ENCODE data around the gene RNASEH2C. TPM values are rescaled to one million over a fixed set of nuclear protein-coding genes. Genes with fewer than 3 reads are reported as not detected.

The RNASEH2C gene
- total and polyA plus RNA-seq, 10 of the 15 experiments (the other 5 are each of a cell fraction or from before 2014, with no cell fraction given): 5.0 to 160 (median 47.1) TPM

DNA sequence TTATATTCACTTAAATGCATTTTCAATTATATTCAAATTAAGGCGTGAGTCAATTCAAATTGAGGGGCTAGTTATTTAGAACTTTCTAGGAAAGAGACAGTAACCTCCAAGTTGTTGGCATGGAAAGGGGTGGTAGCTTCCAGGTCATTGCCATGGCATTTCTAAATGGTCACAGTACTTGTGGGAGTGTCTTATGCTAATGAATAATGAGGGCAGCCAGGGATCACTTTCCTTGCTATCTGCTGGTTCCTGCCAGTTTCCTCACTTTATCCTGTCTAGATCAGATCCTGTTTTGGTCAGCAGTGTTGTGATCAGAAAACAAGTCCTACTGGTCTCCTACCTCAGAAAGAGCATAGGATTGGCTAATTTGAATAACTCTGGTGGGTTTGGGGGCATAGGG lies 21.8 kb upstream of the RNASEH2C start:
- FAIRE-seq (no peak), DNase-seq (ENCODE audit: low read depth, low spot score) (no peak), ATAC-seq (no peak)
- no peaks in the 10 kb centered on the region for H3K79me2 ChIP-seq (ENCODE audit: control insufficient read depth, insufficient read depth, low read length)
- WGBS (ENCODE audit: insufficient coverage, insufficient replicate concordance, low lambda C conversion rate, missing lambda C conversion rate): 0% methylated on average over 1 of the region's 1 CpG
- in situ Hi-C loops (cut with MboI): no loop called here
- H3K36me3 ChIP-seq (ENCODE audit: control insufficient read depth in 2 of 2, insufficient read depth in 2 of 2, low read length in 1 of 2): no peaks in the 10 kb centered on the region
- H3K4me1 ChIP-seq (ENCODE audit: control insufficient read depth, insufficient read depth, low read length): no peaks in the 10 kb centered on the region
- no peak overlapping the region for H3K27ac ChIP-seq (ENCODE audit: control insufficient read depth, insufficient read depth)
- H2AFZ ChIP-seq (ENCODE audit: control insufficient read depth, low read depth, low read length): no peak overlapping the region
- ChIA-PET SMC1A (ENCODE audit: uncharacterized antibody, unreplicated experiment) (no interaction called here), RAD21 (ENCODE audit: unreplicated experiment) (no interaction called here), CTCF (no interaction called here), POLR2A (interaction anchor here (0.6 kb wide), 1 partner anchor 57 kb away, joined by 3 read pairs; no protein-coding TSS in a partner anchor)
- peaks cover 0 to 3% of the 10 kb centered on the region in 2 experiments; a peak in 1 of 4 replicates for H3K27me3 ChIP-seq (replicated peaks in 1 of 2; ENCODE audit: control insufficient read depth in 2 of 2, insufficient read depth in 2 of 2, low read length in 1 of 2)
- no peak overlapping the region for H3K4me3 ChIP-seq
- TF ChIP-seq TAF1 (IDR thresholded peaks at IDR 0.05; ENCODE audit: borderline replicate concordance, low read depth, low read length) (no peak), CHD4 (IDR thresholded peaks at IDR 0.05) (no peak), CBX3 (IDR thresholded peaks at IDR 0.05; ENCODE audit: borderline replicate concordance, low read depth) (no peak), MTA3 (IDR thresholded peaks at IDR 0.05; ENCODE audit: borderline replicate concordance, low read length) (no peak), EGR1 (IDR thresholded peaks at IDR 0.05; ENCODE audit: borderline replicate concordance in 1 of 2, low read depth in 2 of 2, low read length in 2 of 2) (no peak), YBX1 (IDR thresholded peaks at IDR 0.05) (no peak), YY1 (IDR thresholded peaks at IDR 0.05; ENCODE audit: low read depth, low read length) (no peak)
- TF ChIP-seq, protein P1, sequence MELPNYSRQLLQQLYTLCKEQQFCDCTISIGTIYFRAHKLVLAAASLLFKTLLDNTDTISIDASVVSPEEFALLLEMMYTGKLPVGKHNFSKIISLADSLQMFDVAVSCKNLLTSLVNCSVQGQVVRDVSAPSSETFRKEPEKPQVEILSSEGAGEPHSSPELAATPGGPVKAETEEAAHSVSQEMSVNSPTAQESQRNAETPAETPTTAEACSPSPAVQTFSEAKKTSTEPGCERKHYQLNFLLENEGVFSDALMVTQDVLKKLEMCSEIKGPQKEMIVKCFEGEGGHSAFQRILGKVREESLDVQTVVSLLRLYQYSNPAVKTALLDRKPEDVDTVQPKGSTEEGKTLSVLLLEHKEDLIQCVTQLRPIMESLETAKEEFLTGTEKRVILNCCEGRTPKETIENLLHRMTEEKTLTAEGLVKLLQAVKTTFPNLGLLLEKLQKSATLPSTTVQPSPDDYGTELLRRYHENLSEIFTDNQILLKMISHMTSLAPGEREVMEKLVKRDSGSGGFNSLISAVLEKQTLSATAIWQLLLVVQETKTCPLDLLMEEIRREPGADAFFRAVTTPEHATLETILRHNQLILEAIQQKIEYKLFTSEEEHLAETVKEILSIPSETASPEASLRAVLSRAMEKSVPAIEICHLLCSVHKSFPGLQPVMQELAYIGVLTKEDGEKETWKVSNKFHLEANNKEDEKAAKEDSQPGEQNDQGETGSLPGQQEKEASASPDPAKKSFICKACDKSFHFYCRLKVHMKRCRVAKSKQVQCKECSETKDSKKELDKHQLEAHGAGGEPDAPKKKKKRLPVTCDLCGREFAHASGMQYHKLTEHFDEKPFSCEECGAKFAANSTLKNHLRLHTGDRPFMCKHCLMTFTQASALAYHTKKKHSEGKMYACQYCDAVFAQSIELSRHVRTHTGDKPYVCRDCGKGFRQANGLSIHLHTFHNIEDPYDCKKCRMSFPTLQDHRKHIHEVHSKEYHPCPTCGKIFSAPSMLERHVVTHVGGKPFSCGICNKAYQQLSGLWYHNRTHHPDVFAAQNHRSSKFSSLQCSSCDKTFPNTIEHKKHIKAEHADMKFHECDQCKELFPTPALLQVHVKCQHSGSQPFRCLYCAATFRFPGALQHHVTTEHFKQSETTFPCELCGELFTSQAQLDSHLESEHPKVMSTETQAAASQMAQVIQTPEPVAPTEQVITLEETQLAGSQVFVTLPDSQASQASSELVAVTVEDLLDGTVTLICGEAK (IDR thresholded peaks at IDR 0.05; ENCODE audit: borderline replicate concordance): no peak
- TF ChIP-seq, protein P2, sequence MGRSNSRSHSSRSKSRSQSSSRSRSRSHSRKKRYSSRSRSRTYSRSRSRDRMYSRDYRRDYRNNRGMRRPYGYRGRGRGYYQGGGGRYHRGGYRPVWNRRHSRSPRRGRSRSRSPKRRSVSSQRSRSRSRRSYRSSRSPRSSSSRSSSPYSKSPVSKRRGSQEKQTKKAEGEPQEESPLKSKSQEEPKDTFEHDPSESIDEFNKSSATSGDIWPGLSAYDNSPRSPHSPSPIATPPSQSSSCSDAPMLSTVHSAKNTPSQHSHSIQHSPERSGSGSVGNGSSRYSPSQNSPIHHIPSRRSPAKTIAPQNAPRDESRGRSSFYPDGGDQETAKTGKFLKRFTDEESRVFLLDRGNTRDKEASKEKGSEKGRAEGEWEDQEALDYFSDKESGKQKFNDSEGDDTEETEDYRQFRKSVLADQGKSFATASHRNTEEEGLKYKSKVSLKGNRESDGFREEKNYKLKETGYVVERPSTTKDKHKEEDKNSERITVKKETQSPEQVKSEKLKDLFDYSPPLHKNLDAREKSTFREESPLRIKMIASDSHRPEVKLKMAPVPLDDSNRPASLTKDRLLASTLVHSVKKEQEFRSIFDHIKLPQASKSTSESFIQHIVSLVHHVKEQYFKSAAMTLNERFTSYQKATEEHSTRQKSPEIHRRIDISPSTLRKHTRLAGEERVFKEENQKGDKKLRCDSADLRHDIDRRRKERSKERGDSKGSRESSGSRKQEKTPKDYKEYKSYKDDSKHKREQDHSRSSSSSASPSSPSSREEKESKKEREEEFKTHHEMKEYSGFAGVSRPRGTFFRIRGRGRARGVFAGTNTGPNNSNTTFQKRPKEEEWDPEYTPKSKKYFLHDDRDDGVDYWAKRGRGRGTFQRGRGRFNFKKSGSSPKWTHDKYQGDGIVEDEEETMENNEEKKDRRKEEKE (IDR thresholded peaks at IDR 0.05): no peak
- TF ChIP-seq, protein P3, sequence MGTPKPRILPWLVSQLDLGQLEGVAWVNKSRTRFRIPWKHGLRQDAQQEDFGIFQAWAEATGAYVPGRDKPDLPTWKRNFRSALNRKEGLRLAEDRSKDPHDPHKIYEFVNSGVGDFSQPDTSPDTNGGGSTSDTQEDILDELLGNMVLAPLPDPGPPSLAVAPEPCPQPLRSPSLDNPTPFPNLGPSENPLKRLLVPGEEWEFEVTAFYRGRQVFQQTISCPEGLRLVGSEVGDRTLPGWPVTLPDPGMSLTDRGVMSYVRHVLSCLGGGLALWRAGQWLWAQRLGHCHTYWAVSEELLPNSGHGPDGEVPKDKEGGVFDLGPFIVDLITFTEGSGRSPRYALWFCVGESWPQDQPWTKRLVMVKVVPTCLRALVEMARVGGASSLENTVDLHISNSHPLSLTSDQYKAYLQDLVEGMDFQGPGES (IDR thresholded peaks at IDR 0.05): no peak
- TF ChIP-seq, protein P4, sequence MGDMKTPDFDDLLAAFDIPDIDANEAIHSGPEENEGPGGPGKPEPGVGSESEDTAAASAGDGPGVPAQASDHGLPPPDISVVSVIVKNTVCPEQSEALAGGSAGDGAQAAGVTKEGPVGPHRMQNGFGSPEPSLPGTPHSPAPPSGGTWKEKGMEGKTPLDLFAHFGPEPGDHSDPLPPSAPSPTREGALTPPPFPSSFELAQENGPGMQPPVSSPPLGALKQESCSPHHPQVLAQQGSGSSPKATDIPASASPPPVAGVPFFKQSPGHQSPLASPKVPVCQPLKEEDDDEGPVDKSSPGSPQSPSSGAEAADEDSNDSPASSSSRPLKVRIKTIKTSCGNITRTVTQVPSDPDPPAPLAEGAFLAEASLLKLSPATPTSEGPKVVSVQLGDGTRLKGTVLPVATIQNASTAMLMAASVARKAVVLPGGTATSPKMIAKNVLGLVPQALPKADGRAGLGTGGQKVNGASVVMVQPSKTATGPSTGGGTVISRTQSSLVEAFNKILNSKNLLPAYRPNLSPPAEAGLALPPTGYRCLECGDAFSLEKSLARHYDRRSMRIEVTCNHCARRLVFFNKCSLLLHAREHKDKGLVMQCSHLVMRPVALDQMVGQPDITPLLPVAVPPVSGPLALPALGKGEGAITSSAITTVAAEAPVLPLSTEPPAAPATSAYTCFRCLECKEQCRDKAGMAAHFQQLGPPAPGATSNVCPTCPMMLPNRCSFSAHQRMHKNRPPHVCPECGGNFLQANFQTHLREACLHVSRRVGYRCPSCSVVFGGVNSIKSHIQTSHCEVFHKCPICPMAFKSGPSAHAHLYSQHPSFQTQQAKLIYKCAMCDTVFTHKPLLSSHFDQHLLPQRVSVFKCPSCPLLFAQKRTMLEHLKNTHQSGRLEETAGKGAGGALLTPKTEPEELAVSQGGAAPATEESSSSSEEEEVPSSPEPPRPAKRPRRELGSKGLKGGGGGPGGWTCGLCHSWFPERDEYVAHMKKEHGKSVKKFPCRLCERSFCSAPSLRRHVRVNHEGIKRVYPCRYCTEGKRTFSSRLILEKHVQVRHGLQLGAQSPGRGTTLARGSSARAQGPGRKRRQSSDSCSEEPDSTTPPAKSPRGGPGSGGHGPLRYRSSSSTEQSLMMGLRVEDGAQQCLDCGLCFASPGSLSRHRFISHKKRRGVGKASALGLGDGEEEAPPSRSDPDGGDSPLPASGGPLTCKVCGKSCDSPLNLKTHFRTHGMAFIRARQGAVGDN (IDR thresholded peaks at IDR 0.05): no peak
- no peak overlapping the region for H3K4me2 ChIP-seq (ENCODE audit: control insufficient read depth, insufficient read depth)
- BruUV-seq (replicated peaks): no TSS peak
- no peaks in the 10 kb centered on the region for H4K20me1 ChIP-seq (ENCODE audit: control insufficient read depth, insufficient read depth)
- no peaks in the 10 kb centered on the region for H3K9me3 ChIP-seq (replicated peaks; ENCODE audit: control insufficient read depth, insufficient read depth, low read length)
- intact Hi-C loops (cut with micrococcal nuclease; ENCODE audit: unreplicated experiment): no loop called here
- no peak overlapping the region for H3K9ac ChIP-seq (ENCODE audit: control insufficient read depth, insufficient read depth, low read length)

All from GM12878 (cell line).